ENCODE results near the gene FXN. TPM values are rescaled to one million over a fixed set of nuclear protein-coding genes. Genes with fewer than 3 reads are reported as not detected.
A peak's percentile ranks its signal among the peaks of the same experiment; 100 is the strongest.

Gene FXN
- total RNA-seq, 1 donor from 2014 or later, result 12.4 TPM

GRCh38 chr9:69086769-69087168 lies 51.2 kb downstream of the FXN start:
- Histone ChIP-seq H3K36me3 (no peaks in the 10 kb centered on the region), H3K27me3 (no peaks in the 10 kb centered on the region), H3K9me3 (no peaks in the 10 kb centered on the region), H3K27ac (no peak overlapping the region), H3K4me1 (peaks cover 24% of the 10 kb centered on the region), H3K4me3 (no peak overlapping the region)
- no peak for ATAC-seq
- TF ChIP-seq CTCF (IDR thresholded peaks at IDR 0.05), result no peak
- no peak for DNase-seq
- intact Hi-C loops (cut with DNase I), result no loop called here

GRCh38 chr9:69089082-69089481 lies 53.5 kb downstream of the FXN start:
- DNase-seq (no peak), ATAC-seq (no peak)
- intact Hi-C loops (cut with DNase I), result no loop called here
- no peaks in the 10 kb centered on the region for H3K27me3 ChIP-seq
- no peak overlapping the region for H3K4me3 ChIP-seq
- no peaks in the 10 kb centered on the region for H3K36me3 ChIP-seq
- H3K27ac ChIP-seq, result no peak overlapping the region
- TF ChIP-seq CTCF (IDR thresholded peaks at IDR 0.05), result no peak
- no peaks in the 10 kb centered on the region for H3K9me3 ChIP-seq
- peaks cover 19% of the 10 kb centered on the region for H3K4me1 ChIP-seq

GRCh38 chr9:69089491-69089890 lies 53.9 kb downstream of the FXN start:
- Histone ChIP-seq H3K27ac (peak overlapping the region; percentile 8), H3K27me3 (no peaks in the 10 kb centered on the region), H3K4me1 (peaks cover 19% of the 10 kb centered on the region), H3K4me3 (no peak overlapping the region), H3K9me3 (no peaks in the 10 kb centered on the region), H3K36me3 (no peaks in the 10 kb centered on the region)
- ATAC-seq (no peak), DNase-seq (no peak)
- intact Hi-C loops (cut with DNase I), result no loop called here
- no peak for TF ChIP-seq CTCF (IDR thresholded peaks at IDR 0.05)

- TF ChIP-seq CTCF (IDR thresholded peaks at IDR 0.05), result no peak
- ATAC-seq (no peak), DNase-seq (no peak)
- Histone ChIP-seq H3K36me3 (no peaks in the 10 kb centered on the region), H3K27me3 (no peaks in the 10 kb centered on the region), H3K9me3 (no peaks in the 10 kb centered on the region), H3K4me1 (peaks cover 19% of the 10 kb centered on the region), H3K27ac (peak overlapping the region; percentile 8), H3K4me3 (no peak overlapping the region)
- intact Hi-C loops (cut with DNase I), result no loop called here
Observed at GRCh38 chr9:69090140-69090750, 54.7 kb downstream of the FXN start.

GRCh38 chr9:69090946-69091345 lies 55.4 kb downstream of the FXN start:
- no peak for TF ChIP-seq CTCF (IDR thresholded peaks at IDR 0.05)
- no peaks in the 10 kb centered on the region for H3K9me3 ChIP-seq
- no peaks in the 10 kb centered on the region for H3K36me3 ChIP-seq
- no peak overlapping the region for H3K27ac ChIP-seq
- peaks cover 19% of the 10 kb centered on the region for H3K4me1 ChIP-seq
- no peaks in the 10 kb centered on the region for H3K27me3 ChIP-seq
- H3K4me3 ChIP-seq, result no peak overlapping the region
- intact Hi-C loops (cut with DNase I), result no loop called here
- no peak for DNase-seq
- ATAC-seq, result no peak

All from upper lobe of right lung (tissue), 1 donor.